ENCODE measurements around the gene RANBP1. TPM values are rescaled to one million over a fixed set of nuclear protein-coding genes. Genes with fewer than 3 reads are reported as not detected.

The RANBP1 gene
- total and polyA plus RNA-seq, 9 of the 15 experiments (the other 6 are each of a cell fraction or from before 2014, with no cell fraction given) = 162 to 2,891 (median 1,289) TPM

GRCh38 chr22:20125201-20126174 lies 9.6 kb downstream of the RANBP1 start:
- in situ Hi-C loops (cut with MboI) (loop anchor here (5.0 kb wide), 1 partner anchor 153 kb away; no protein-coding TSS in a partner anchor), intact Hi-C loops (cut with micrococcal nuclease) (no loop called here)
- ChIA-PET CTCF (ENCODE audit: low intra/inter-chr PET ratio) (interaction anchor here (1.1 kb wide), 1 partner anchor 155 kb away, joined by 3 read pairs; no protein-coding TSS in a partner anchor), POLR2A (interaction anchor here (0.5 to 8.3 kb wide), 23 partner anchors 7 to 1508 kb away, joined by 3 to 212 read pairs (median 4); partner anchors contain the start of genes RANBP1, TANGO2 and TRMT2A)
- BruUV-seq (replicated peaks) = no TSS peak
- ATAC-seq (no peak), DNase-seq (ENCODE audit: extremely low read depth in 1 of 4, low spot score in 3 of 4) (no peak), FAIRE-seq (no peak)
- Histone ChIP-seq H3K27ac (ENCODE audit: extremely low read depth, low read depth, low read length) (no peak overlapping the region), H4K20me1 (replicated peaks; ENCODE audit: control insufficient read depth, insufficient read depth, low read length) (peaks cover 82% of the 10 kb centered on the region), H3K79me2 (ENCODE audit: control insufficient read depth, insufficient read depth, low read length) (peaks cover 42% of the 10 kb centered on the region), H2AFZ (ENCODE audit: low read depth, low read length) (no peak overlapping the region), H3K36me3 (ENCODE audit: control insufficient read depth, insufficient read depth, low read length) (peaks cover 78% of the 10 kb centered on the region), H3K9ac (ENCODE audit: insufficient read depth in 1 of 2, low read depth in 2 of 2, low read length in 2 of 2) (peak overlapping the region in 1 of 2 experiments; percentile 36; a peak in 1 of 4 replicates), H3K27me3 (ENCODE audit: control insufficient read depth in 2 of 2, insufficient read depth in 2 of 2, low read length in 2 of 2) (no peaks in the 10 kb centered on the region), H3K9me3 (replicated peaks; ENCODE audit: control insufficient read depth, insufficient read depth, low read depth, low read length) (no peaks in the 10 kb centered on the region), H3K4me2 (ENCODE audit: insufficient read depth, low read length) (no peak overlapping the region), H3K4me3 (no peak overlapping the region), H3K4me1 (replicated peaks in 1 of 2; ENCODE audit: control insufficient read depth in 2 of 2, insufficient read depth in 2 of 2, low read length in 2 of 2) (peaks cover 3 to 75% of the 10 kb centered on the region in 2 experiments), H3K9me1 (ENCODE audit: control insufficient read depth, insufficient read depth, low read length) (peaks cover 4% of the 10 kb centered on the region)
- 91% methylated on average over 32 of the region's 32 CpGs for WGBS (ENCODE audit: insufficient coverage, low coverage, missing lambda C conversion rate)
- no peak for TF ChIP-seq ZNF134 (CRISPR knock-in tag; conservative IDR thresholded peaks at IDR 0.05)
- no peak for TF ChIP-seq ZSCAN32 (CRISPR knock-in tag; IDR thresholded peaks at IDR 0.05)
- TF ChIP-seq, protein P1, sequence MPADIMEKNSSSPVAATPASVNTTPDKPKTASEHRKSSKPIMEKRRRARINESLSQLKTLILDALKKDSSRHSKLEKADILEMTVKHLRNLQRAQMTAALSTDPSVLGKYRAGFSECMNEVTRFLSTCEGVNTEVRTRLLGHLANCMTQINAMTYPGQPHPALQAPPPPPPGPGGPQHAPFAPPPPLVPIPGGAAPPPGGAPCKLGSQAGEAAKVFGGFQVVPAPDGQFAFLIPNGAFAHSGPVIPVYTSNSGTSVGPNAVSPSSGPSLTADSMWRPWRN (IDR thresholded peaks at IDR 0.05; ENCODE audit: low read depth) = no peak
- TF ChIP-seq SRSF3 (IDR thresholded peaks at IDR 0.05; ENCODE audit: insufficient read depth, low read length) = no peak
- TF ChIP-seq MBD2 (IDR thresholded peaks at IDR 0.05; ENCODE audit: borderline replicate concordance, low read depth) = no peak
- peak; percentile 23 for TF ChIP-seq HNRNPLL (IDR thresholded peaks at IDR 0.05; ENCODE audit: low read depth, low read length, poor library complexity, severe bottlenecking)
- no peak for TF ChIP-seq CHD2 (IDR thresholded peaks at IDR 0.05; ENCODE audit: low read depth, low read length)
- no peak for TF ChIP-seq ETS1 (conservative IDR thresholded peaks at IDR 0.05; ENCODE audit: control insufficient read depth, low read depth, low read length)
- TF ChIP-seq RNF2 (IDR thresholded peaks at IDR 0.05) = no peak
- 0 out of 2 replicates have a peak, but pooled peaks have one; percentile 8 for TF ChIP-seq E2F3 (CRISPR knock-in tag; IDR thresholded peaks at IDR 0.05)
- no peak for TF ChIP-seq CBFA2T2 (conservative IDR thresholded peaks at IDR 0.05)
- no peak for TF ChIP-seq MCM2 (IDR thresholded peaks at IDR 0.05; ENCODE audit: low read depth)
- TF ChIP-seq ZNF436 (CRISPR knock-in tag; IDR thresholded peaks at IDR 0.05) = no peak

Data from K562 (cell line).